ENCODE results near the gene CEP164. TPM values are rescaled to one million over a fixed set of nuclear protein-coding genes. Genes with fewer than 3 reads are reported as not detected.

Gene CEP164
- total and polyA plus RNA-seq, 2 of the 8 experiments (the other 6 are each of a cell fraction or from before 2014, with no cell fraction given): 8.4 to 20.8 TPM

- Histone ChIP-seq H3K23ac (ENCODE audit: insufficient read length) (no peak overlapping the region), H3K9me3 (ENCODE audit: insufficient read depth in 2 of 2, low read depth in 1 of 2, low read length in 1 of 2) (no peaks in the 10 kb centered on the region), H2BK120ac (replicated peaks; ENCODE audit: low read depth, low read length) (no peak overlapping the region), H2BK20ac (ENCODE audit: low read length) (no peak overlapping the region), H3K4me1 (replicated peaks in 1 of 4; ENCODE audit: control insufficient read depth in 3 of 4, insufficient read depth in 4 of 4, low read length in 3 of 4) (peaks cover 0 to 9% (median 3%) of the 10 kb centered on the region in 4 experiments; a peak in 5 of 7 replicates), H4K8ac (ENCODE audit: extremely low read depth, insufficient read depth, low read length) (peak overlapping the region; percentile 45; the same call in 1 of the 2 replicates), H3K79me1 (ENCODE audit: low read depth, low read length) (no peaks in the 10 kb centered on the region), H3K14ac (ENCODE audit: insufficient read length) (no peak overlapping the region), H3K18ac (ENCODE audit: extremely low read depth, low read length) (peak overlapping the region; percentile 32; the same call in 1 of the 2 replicates), H2AK5ac (ENCODE audit: low read depth, low read length) (no peak overlapping the region), H3K56ac (replicated peaks; ENCODE audit: insufficient read length, low read depth, low read length) (no peak overlapping the region), H2BK5ac (ENCODE audit: low read depth, low read length) (no peak overlapping the region), H3K23me2 (ENCODE audit: low read depth, low read length) (peaks cover 3% of the 10 kb centered on the region; the same call in 1 of the 2 replicates), H2BK15ac (ENCODE audit: low read length) (no peak overlapping the region), H3K79me2 (ENCODE audit: control insufficient read depth in 1 of 2, insufficient read depth in 2 of 2, low read length in 2 of 2) (no peaks in the 10 kb centered on the region; a peak in 1 of 4 replicates), H3K4me3 (ENCODE audit: extremely low read depth in 1 of 4, insufficient read depth in 2 of 4, low read depth in 3 of 4, low read length in 4 of 4) (no peak overlapping the region), H4K5ac (ENCODE audit: insufficient read length, low read depth, low read length) (no peak overlapping the region), H4K91ac (replicated peaks; ENCODE audit: insufficient read length, low read length) (no peak overlapping the region), H3K36me3 (ENCODE audit: control insufficient read depth in 2 of 4, insufficient read depth in 4 of 4, low read length in 3 of 4) (no peaks in the 10 kb centered on the region), H3K27me3 (replicated peaks in 1 of 4; ENCODE audit: control insufficient read depth in 3 of 4, extremely low read depth in 1 of 4, insufficient read depth in 3 of 4, low read length in 3 of 4) (peaks cover 0 to 3% (median 0%) of the 10 kb centered on the region in 4 experiments; a peak in 2 of 7 replicates), H3K4ac (replicated peaks; ENCODE audit: insufficient read length, low read depth, low read length) (no peak overlapping the region), H3K9ac (replicated peaks in 1 of 4; ENCODE audit: extremely low read depth in 1 of 4, low read depth in 3 of 4, low read length in 3 of 4) (no peak overlapping the region), H2AFZ (ENCODE audit: low read length) (no peak overlapping the region), H3K4me2 (ENCODE audit: insufficient read depth in 1 of 2, low read depth in 2 of 2, low read length in 2 of 2) (no peak overlapping the region), H3K27ac (ENCODE audit: low read depth, low read length) (no peak overlapping the region), H2BK12ac (ENCODE audit: low read depth, low read length) (no peak overlapping the region), H4K20me1 (replicated peaks in 1 of 2; ENCODE audit: control insufficient read depth in 1 of 2, insufficient read depth in 2 of 2, low read length in 2 of 2) (peaks cover 0 to 5% of the 10 kb centered on the region in 2 experiments)
- FAIRE-seq (no peak), DNase-seq (ENCODE audit: low read depth in 1 of 2, low spot score in 2 of 2) (no peak)
- 86% methylated on average over 12 of the region's 12 CpGs; no CpG with 5 or more reads in 1 of the 2 experiments for WGBS, 2 experiments (ENCODE audit: extremely low coverage in 1 of 2, insufficient coverage in 1 of 2, insufficient read length in 1 of 2, insufficient replicate concordance in 2 of 2, low coverage in 1 of 2, low lambda C conversion rate in 2 of 2, missing lambda C conversion rate in 1 of 2)
- TF ChIP-seq TBP (IDR thresholded peaks at IDR 0.05; ENCODE audit: low read depth, low read length) (no peak), SUZ12 (IDR thresholded peaks at IDR 0.05; ENCODE audit: low read length) (no peak)
- POLR2A ChIA-PET (ENCODE audit: partially characterized antibody): interaction anchor here (0.5 to 1.4 kb wide), 2 partner anchors 14 to 108 kb away, joined by 4 read pairs; no protein-coding TSS in a partner anchor
- CTCF ChIA-PET (ENCODE audit: partially characterized antibody): interaction anchor here (0.6 to 6.5 kb wide), 56 partner anchors 10 to 504 kb away, joined by 3 to 75 read pairs (median 5); no protein-coding TSS in a partner anchor
These were observed 115.2 kb downstream of the CEP164 start for GRCh38 chr11:117442869-117443239.
